Measurements from ENCODE around the gene CDYL2.
"Not testable (repeated sequence)": the region's sequence is repeated elsewhere in the genome, so short reads cannot be mapped to it uniquely, and the experiment has no call there.

Gene CDYL2

DNA sequence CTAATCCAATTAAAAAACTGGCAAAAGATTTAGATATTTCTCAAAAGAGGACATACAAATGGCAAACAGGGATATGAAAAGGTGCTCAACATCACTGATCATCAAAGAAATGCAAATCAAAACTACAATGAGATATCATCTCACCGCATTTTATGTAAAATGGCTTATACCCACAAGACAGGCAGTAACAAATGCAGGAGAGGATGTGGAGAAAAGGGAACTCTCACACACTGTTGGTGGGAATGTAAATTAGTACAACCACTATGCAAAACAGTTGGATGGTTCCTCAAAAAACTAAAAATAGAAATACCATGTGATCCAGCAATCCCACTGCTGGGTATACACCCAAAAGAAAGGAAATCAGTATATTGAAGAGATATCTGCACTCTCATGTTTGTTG, 154.1 kb downstream of the CDYL2 start:
- not testable (repeated sequence) for H3K4me3 ChIP-seq (ENCODE audit: low read depth in 1 of 2, low read length in 2 of 2); H3K9me3 ChIP-seq (ENCODE audit: control insufficient read depth in 1 of 2, low read length in 2 of 2); H3K4me1 ChIP-seq (ENCODE audit: control insufficient read depth in 1 of 2, insufficient read depth in 2 of 2, low read length in 2 of 2); H3K36me3 ChIP-seq (ENCODE audit: control insufficient read depth in 1 of 2, insufficient read depth in 2 of 2, low read length in 2 of 2); H3K27me3 ChIP-seq (ENCODE audit: low read depth, low read length); H3K27ac ChIP-seq (ENCODE audit: low read length)

DNA sequence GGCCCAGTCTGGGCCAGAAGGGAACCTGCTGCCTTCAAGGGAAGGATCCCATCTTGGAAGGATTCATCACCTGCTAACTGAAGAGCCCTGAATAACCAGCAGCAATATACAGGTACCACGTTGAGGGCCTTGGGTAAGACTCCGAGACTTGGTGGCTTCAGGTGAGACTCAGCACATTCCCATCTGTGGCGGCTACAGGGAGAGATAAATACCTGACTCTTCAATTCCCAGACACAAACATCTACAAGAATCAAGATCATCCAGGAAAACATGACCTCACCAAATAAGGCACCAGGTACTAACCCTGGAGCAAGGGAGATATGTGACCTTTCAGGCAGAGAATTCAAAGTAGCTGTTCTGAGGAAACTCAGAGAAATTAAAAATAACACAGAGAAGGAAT, 164.1 kb downstream of the CDYL2 start:
- Histone ChIP-seq H3K4me3 (ENCODE audit: low read depth in 1 of 2, low read length in 2 of 2) (no peak overlapping the region), H3K4me1 (ENCODE audit: control insufficient read depth in 1 of 2, insufficient read depth in 2 of 2, low read length in 2 of 2) (no peaks in the 10 kb centered on the region), H3K27me3 (ENCODE audit: low read depth, low read length) (no peaks in the 10 kb centered on the region), H3K27ac (ENCODE audit: low read length) (no peak overlapping the region), H3K36me3 (ENCODE audit: control insufficient read depth in 1 of 2, insufficient read depth in 2 of 2, low read length in 2 of 2) (no peaks in the 10 kb centered on the region), H3K9me3 (ENCODE audit: control insufficient read depth in 1 of 2, low read length in 2 of 2) (peaks cover 0 to 7% of the 10 kb centered on the region in 2 donors)

DNA sequence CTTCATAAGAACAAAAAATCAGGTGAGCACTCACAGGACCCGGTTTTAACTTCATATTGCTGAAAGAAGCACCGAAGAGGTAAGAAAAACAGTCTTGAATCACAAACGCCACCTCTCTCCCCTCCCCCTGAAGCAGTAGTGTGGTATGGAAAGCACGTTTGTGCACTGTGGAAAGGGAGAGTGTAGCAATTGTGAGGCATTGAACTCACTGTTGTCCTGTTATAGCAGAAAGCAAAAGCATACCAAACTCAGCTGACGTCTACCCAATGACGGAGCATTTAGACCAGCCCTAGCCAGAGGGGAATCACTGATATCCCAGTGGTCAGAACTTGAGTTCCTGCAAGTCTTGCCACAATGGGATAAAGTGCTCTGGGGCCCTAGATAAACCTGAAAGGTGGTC, 164.8 kb downstream of the CDYL2 start:
- H3K27ac ChIP-seq (ENCODE audit: low read length) = no peak overlapping the region
- no peaks in the 10 kb centered on the region for H3K36me3 ChIP-seq (ENCODE audit: control insufficient read depth in 1 of 2, insufficient read depth in 2 of 2, low read length in 2 of 2)
- H3K4me3 ChIP-seq (ENCODE audit: low read depth in 1 of 2, low read length in 2 of 2) = no peak overlapping the region
- H3K9me3 ChIP-seq (ENCODE audit: control insufficient read depth in 1 of 2, low read length in 2 of 2) = peaks cover 0 to 7% of the 10 kb centered on the region in 2 donors
- no peaks in the 10 kb centered on the region for H3K27me3 ChIP-seq (ENCODE audit: low read depth, low read length)
- H3K4me1 ChIP-seq (ENCODE audit: control insufficient read depth in 1 of 2, insufficient read depth in 2 of 2, low read length in 2 of 2) = no peaks in the 10 kb centered on the region

DNA sequence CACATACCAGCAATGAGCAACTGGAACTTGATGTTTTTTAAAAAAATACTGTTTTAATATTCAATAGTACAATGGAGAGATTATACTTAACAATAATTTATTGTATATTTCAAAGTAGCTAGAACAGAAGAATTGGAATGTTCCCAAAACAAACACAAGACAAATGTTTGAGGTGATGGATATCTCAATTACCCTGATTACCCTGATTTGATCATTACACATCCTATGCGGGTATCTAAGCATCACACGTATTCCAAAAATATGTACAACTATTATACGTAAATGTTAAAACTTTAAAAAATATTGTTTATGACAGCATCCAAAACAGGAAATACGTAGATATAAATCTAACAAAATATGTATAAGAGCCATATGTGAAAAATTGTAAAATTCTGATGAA, 166.8 kb downstream of the CDYL2 start:
- H3K36me3 ChIP-seq (ENCODE audit: control insufficient read depth in 1 of 2, insufficient read depth in 2 of 2, low read length in 2 of 2) = peaks cover 0 to 4% of the 10 kb centered on the region in 2 donors
- peaks cover 0 to 7% of the 10 kb centered on the region in 2 donors for H3K9me3 ChIP-seq (ENCODE audit: control insufficient read depth in 1 of 2, low read length in 2 of 2)
- no peak overlapping the region for H3K4me3 ChIP-seq (ENCODE audit: low read depth in 1 of 2, low read length in 2 of 2)
- H3K27me3 ChIP-seq (ENCODE audit: low read depth, low read length) = no peaks in the 10 kb centered on the region
- no peaks in the 10 kb centered on the region for H3K4me1 ChIP-seq (ENCODE audit: control insufficient read depth in 1 of 2, insufficient read depth in 2 of 2, low read length in 2 of 2)
- H3K27ac ChIP-seq (ENCODE audit: low read length) = no peak overlapping the region

DNA sequence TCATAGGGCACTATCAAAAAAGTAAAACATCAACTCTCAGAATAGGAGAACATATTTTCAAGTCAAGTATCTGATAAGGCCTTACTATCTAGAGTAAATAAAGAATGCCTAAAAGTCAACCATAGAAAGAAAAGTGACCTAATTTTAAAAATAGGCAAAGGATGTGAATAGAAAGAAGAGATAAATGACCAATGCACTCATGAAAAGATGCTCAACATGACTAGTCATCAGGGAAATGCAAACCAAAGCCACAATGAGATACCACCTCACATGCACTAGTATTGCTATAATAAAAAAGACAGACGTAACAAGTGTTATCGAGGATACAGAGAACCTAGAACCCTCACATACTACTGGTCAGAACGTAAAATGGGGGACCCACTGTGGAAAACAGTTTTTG, 172.8 kb downstream of the CDYL2 start:
- Histone ChIP-seq H3K36me3 (ENCODE audit: control insufficient read depth in 1 of 2, insufficient read depth in 2 of 2, low read length in 2 of 2) (peaks cover 0 to 8% of the 10 kb centered on the region in 2 donors), H3K27me3 (ENCODE audit: low read depth, low read length) (no peaks in the 10 kb centered on the region), H3K4me1 (ENCODE audit: control insufficient read depth in 1 of 2, insufficient read depth in 2 of 2, low read length in 2 of 2) (no peaks in the 10 kb centered on the region), H3K9me3 (ENCODE audit: control insufficient read depth in 1 of 2, low read length in 2 of 2) (peaks cover 0 to 10% of the 10 kb centered on the region in 2 donors), H3K27ac (ENCODE audit: low read length) (no peak overlapping the region), H3K4me3 (ENCODE audit: low read depth in 1 of 2, low read length in 2 of 2) (no peak overlapping the region)

DNA sequence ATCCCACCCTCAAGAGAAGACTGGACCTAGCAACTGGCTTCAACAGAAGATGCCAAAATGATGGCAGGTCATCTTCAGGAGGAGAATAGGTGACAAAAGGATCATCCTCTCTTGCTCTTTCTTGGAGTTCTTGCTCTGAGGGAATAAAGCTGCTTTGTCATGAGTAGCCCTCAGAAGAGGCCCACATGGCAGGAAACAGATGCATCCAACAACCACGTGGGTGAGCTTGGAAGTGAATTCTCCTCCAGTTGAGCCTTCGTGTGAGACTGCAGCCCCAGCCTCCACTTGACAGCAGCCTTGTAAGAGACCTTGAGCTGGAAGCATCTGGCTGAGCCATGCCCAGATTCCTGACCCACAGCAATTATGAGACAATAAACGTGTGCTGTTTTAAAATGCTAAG, 176.1 kb downstream of the CDYL2 start:
- Histone ChIP-seq H3K4me3 (ENCODE audit: low read depth in 1 of 2, low read length in 2 of 2) (no peak overlapping the region), H3K4me1 (ENCODE audit: control insufficient read depth in 1 of 2, insufficient read depth in 2 of 2, low read length in 2 of 2) (no peaks in the 10 kb centered on the region), H3K27me3 (ENCODE audit: low read depth, low read length) (no peaks in the 10 kb centered on the region), H3K9me3 (ENCODE audit: control insufficient read depth in 1 of 2, low read length in 2 of 2) (peaks cover 0 to 16% of the 10 kb centered on the region in 2 donors), H3K27ac (ENCODE audit: low read length) (no peak overlapping the region), H3K36me3 (ENCODE audit: control insufficient read depth in 1 of 2, insufficient read depth in 2 of 2, low read length in 2 of 2) (peaks cover 0 to 8% of the 10 kb centered on the region in 2 donors)

DNA sequence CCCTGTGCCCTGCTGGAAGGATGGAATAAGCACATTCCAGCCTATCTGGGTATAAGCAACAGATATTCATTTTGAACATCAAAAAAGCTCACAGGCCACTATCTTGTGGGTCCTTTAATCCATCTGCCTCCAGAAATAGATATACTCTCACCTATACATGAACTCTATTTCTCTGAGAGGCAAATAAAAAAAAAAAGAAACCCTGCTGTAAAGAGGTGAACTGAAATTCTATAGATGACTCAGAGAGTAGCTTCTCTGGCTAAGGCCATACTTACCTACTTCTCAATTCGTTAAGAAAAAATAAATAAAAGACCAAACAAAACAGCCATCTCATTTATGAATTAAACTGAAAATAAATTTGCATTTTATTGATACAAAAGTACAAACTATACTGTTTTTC, 177.3 kb downstream of the CDYL2 start:
- Histone ChIP-seq H3K4me1 (ENCODE audit: control insufficient read depth in 1 of 2, insufficient read depth in 2 of 2, low read length in 2 of 2) (no peaks in the 10 kb centered on the region), H3K27me3 (ENCODE audit: low read depth, low read length) (no peaks in the 10 kb centered on the region), H3K36me3 (ENCODE audit: control insufficient read depth in 1 of 2, insufficient read depth in 2 of 2, low read length in 2 of 2) (no peaks in the 10 kb centered on the region), H3K27ac (ENCODE audit: low read length) (no peak overlapping the region), H3K9me3 (ENCODE audit: control insufficient read depth in 1 of 2, low read length in 2 of 2) (peaks cover 0 to 16% of the 10 kb centered on the region in 2 donors), H3K4me3 (ENCODE audit: low read depth in 1 of 2, low read length in 2 of 2) (no peak overlapping the region)

DNA sequence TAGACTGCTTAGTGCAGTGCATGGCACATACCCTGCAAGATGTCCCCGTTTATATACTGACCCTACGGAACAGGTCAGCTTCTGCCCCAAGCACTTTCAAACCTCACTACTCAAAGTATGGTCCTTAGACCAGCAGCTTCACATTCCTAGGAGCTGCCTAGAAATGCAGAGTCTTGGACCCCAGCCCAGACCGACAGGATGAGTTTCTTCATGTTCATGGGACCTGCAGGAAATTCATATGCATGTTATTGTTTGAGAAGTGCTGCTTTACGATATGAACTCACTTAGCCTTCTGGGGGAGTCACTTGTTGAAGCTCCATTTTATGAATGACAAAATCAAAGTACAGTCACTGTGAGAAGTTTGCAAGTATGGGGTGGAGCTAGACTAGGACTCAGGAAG, 181.0 kb downstream of the CDYL2 start:
- H3K9me3 ChIP-seq (ENCODE audit: control insufficient read depth in 1 of 2, low read length in 2 of 2) = peaks cover 0 to 15% of the 10 kb centered on the region in 2 donors
- H3K4me3 ChIP-seq (ENCODE audit: low read depth in 1 of 2, low read length in 2 of 2) = no peak overlapping the region
- H3K27me3 ChIP-seq (ENCODE audit: low read depth, low read length) = no peaks in the 10 kb centered on the region
- H3K4me1 ChIP-seq (ENCODE audit: control insufficient read depth in 1 of 2, insufficient read depth in 2 of 2, low read length in 2 of 2) = no peaks in the 10 kb centered on the region
- no peak overlapping the region for H3K27ac ChIP-seq (ENCODE audit: low read length)
- H3K36me3 ChIP-seq (ENCODE audit: control insufficient read depth in 1 of 2, insufficient read depth in 2 of 2, low read length in 2 of 2) = no peaks in the 10 kb centered on the region

DNA sequence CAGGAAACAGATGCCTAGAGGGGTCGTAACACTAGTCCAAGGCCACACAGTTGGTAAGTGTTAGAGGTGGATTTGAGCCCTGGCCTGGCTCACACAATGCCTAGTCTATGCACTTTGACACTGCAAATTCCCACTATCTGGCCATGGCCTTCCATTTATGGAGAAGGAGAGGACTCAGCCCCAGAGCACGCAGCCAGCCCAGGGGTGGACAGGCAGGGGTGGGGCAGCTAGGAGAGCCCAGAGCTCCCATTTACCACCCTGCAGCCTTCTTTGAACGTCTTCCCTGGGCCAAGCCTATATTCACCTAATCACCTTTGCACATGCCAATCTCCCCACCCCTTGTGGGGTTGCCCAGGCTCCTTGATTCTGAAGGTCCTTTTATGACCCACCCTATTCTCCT, 182.4 kb downstream of the CDYL2 start:
- no peaks in the 10 kb centered on the region for H3K27me3 ChIP-seq (ENCODE audit: low read depth, low read length)
- H3K9me3 ChIP-seq (ENCODE audit: control insufficient read depth in 1 of 2, low read length in 2 of 2) = peaks cover 0 to 13% of the 10 kb centered on the region in 2 donors
- H3K4me1 ChIP-seq (ENCODE audit: control insufficient read depth in 1 of 2, insufficient read depth in 2 of 2, low read length in 2 of 2) = no peaks in the 10 kb centered on the region
- H3K36me3 ChIP-seq (ENCODE audit: control insufficient read depth in 1 of 2, insufficient read depth in 2 of 2, low read length in 2 of 2) = no peaks in the 10 kb centered on the region
- H3K4me3 ChIP-seq (ENCODE audit: low read depth in 1 of 2, low read length in 2 of 2) = no peak overlapping the region
- H3K27ac ChIP-seq (ENCODE audit: low read length) = no peak overlapping the region

DNA sequence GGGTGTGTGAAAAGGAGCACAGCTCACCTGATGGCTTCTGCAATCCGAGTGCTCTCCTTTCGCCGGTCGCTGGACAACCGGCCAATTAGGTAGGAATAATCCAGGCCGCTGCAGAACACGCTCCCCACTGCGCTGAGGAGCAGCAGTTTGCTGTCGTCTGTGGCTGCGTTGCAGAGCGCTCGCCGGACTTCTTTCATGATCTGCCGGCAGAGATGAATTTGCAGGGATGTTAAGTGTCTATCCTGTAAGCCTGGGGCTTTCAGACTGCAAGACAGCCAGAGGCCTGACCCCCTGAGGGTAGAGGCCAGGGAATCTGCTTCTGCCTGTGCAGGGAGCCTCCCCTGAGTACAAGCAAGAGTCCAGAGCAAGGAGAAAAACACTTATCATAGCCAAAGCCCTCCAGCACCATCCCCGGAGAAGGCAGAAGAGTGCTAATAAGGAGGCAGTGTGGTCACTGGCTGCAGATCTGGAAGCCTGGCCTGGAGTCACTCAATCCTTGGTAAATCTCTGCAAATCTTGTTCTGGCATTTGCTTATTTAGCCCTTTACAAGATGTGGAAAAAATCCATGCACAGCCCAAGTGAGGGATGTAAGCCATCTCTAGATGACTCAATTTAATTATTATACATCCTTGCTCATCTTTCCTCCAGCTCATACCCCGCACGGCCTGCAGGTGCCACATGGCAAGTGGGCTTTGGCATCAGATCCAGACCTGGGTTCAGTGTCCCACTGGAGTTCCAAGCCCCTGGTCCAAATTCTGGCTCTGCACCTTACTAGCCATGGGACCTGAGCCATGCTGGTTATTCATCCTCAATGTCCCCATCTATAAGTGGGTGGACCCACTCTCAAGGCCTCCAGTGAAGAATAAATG, 183.4 kb downstream of the CDYL2 start:
- Histone ChIP-seq H3K27ac (ENCODE audit: low read length) (no peak overlapping the region), H3K4me3 (ENCODE audit: low read depth in 1 of 2, low read length in 2 of 2) (no peak overlapping the region), H3K27me3 (ENCODE audit: low read depth, low read length) (no peaks in the 10 kb centered on the region), H3K9me3 (ENCODE audit: control insufficient read depth in 1 of 2, low read length in 2 of 2) (peaks cover 0 to 13% of the 10 kb centered on the region in 2 donors), H3K36me3 (ENCODE audit: control insufficient read depth in 1 of 2, insufficient read depth in 2 of 2, low read length in 2 of 2) (no peaks in the 10 kb centered on the region), H3K4me1 (ENCODE audit: control insufficient read depth in 1 of 2, insufficient read depth in 2 of 2, low read length in 2 of 2) (no peaks in the 10 kb centered on the region)

DNA sequence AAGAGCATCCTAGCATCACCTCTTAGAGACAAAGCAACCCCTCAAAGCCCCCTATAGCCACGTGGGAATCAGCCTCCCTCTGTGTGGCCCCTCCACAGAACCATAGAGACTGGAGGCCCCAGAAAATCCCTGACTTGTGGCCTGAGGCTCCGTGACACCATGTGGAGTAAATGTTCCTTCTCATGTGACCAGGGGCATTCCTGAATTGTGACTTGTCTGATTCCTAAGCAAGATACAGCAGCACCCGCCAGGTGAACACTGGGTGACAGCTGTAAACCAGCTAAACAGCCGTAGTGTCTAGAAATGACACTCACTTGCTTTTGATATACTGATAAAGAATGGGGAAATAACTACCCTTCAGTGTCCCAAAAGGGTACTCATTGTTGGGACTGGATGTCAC, 184.6 kb downstream of the CDYL2 start:
- H3K27me3 ChIP-seq (ENCODE audit: low read depth, low read length) = no peaks in the 10 kb centered on the region
- no peak overlapping the region for H3K27ac ChIP-seq (ENCODE audit: low read length)
- H3K36me3 ChIP-seq (ENCODE audit: control insufficient read depth in 1 of 2, insufficient read depth in 2 of 2, low read length in 2 of 2) = no peaks in the 10 kb centered on the region

More for the DNA sequence above, 184.6 kb downstream of the CDYL2 start:
- no peak overlapping the region for H3K4me3 ChIP-seq (ENCODE audit: low read depth in 1 of 2, low read length in 2 of 2)
- peaks cover 0 to 8% of the 10 kb centered on the region in 2 donors for H3K9me3 ChIP-seq (ENCODE audit: control insufficient read depth in 1 of 2, low read length in 2 of 2)
- H3K4me1 ChIP-seq (ENCODE audit: control insufficient read depth in 1 of 2, insufficient read depth in 2 of 2, low read length in 2 of 2) = no peaks in the 10 kb centered on the region
